Epithelial cell of prostate (primary cell): ENCODE results near the gene USP6.
"Not testable (repeated sequence)": the region's sequence is repeated elsewhere in the genome, so short reads cannot be mapped to it uniquely, and the experiment has no call there.

ENCODE experiments used
- DNase-seq: peaks from one replicate; pipeline ENCODE4 v3.0.0-alpha.2; 2011; ENCODE audit warnings: low read depth, low spot score
- H3K27ac ChIP-seq: fragments of 450-650 bp; 2 replicates; pipeline ENCODE4 v1.5.1; 2017; ENCODE audit warnings: mild to moderate bottlenecking

Gene USP6

GRCh38 chr17:5121186-5121841 lies 5.5 kb downstream of the USP6 start:
- DNase-seq: no peak
- no peak overlapping the region for H3K27ac ChIP-seq

- H3K27ac ChIP-seq, DNase-seq: not testable (repeated sequence)
These were observed 6.2 kb downstream of the USP6 start for GRCh38 chr17:5122056-5122455.

GRCh38 chr17:5122586-5123342 lies 6.9 kb downstream of the USP6 start:
- no peak overlapping the region for H3K27ac ChIP-seq
- DNase-seq: no peak

GRCh38 chr17:5123343-5124124 lies 7.7 kb downstream of the USP6 start:
- DNase-seq: no peak

GRCh38 chr17:5124125-5124760 lies 8.4 kb downstream of the USP6 start:
- not testable (repeated sequence) for DNase-seq

More at GRCh38 chr17:5123343-5124124, 7.7 kb downstream of the USP6 start:
- no peak overlapping the region for H3K27ac ChIP-seq

GRCh38 chr17:5124896-5125295 lies 9.1 kb downstream of the USP6 start:
- DNase-seq, H3K27ac ChIP-seq: not testable (repeated sequence)

More at GRCh38 chr17:5124125-5124760, 8.4 kb downstream of the USP6 start:
- not testable (repeated sequence) for H3K27ac ChIP-seq

- no peak for DNase-seq
- no peak overlapping the region for H3K27ac ChIP-seq
These were observed 11.1 kb downstream of the USP6 start for GRCh38 chr17:5126719-5127488.

GRCh38 chr17:5127910-5128309 lies 12.1 kb downstream of the USP6 start:
- H3K27ac ChIP-seq: no peak overlapping the region
- no peak for DNase-seq

- DNase-seq, H3K27ac ChIP-seq: not testable (repeated sequence)
These were observed 12.6 kb downstream of the USP6 start for GRCh38 chr17:5128387-5128786.

- no peak for DNase-seq
- H3K27ac ChIP-seq: no peak overlapping the region
These were observed 13.2 kb downstream of the USP6 start for GRCh38 chr17:5128905-5129535.

- DNase-seq, H3K27ac ChIP-seq: not testable (repeated sequence)
These were observed 13.9 kb downstream of the USP6 start for GRCh38 chr17:5129770-5130169.

- not testable (repeated sequence) for H3K27ac ChIP-seq, DNase-seq
These were observed 14.4 kb downstream of the USP6 start for GRCh38 chr17:5130261-5130660.

GRCh38 chr17:5130687-5131086 lies 14.9 kb downstream of the USP6 start:
- not testable (repeated sequence) for DNase-seq, H3K27ac ChIP-seq

- no peak overlapping the region for H3K27ac ChIP-seq
- DNase-seq: no peak
These were observed 15.4 kb downstream of the USP6 start for GRCh38 chr17:5131146-5131715.

GRCh38 chr17:5131799-5132502 lies 16.1 kb downstream of the USP6 start:
- H3K27ac ChIP-seq, DNase-seq: not testable (repeated sequence)

GRCh38 chr17:5132503-5133225 lies 16.8 kb downstream of the USP6 start:
- DNase-seq, H3K27ac ChIP-seq: not testable (repeated sequence)

- H3K27ac ChIP-seq: no peak overlapping the region
- no peak for DNase-seq
These were observed 17.5 kb downstream of the USP6 start for GRCh38 chr17:5133311-5133710.

GRCh38 chr17:5133961-5134360 lies 18.1 kb downstream of the USP6 start:
- H3K27ac ChIP-seq, DNase-seq: not testable (repeated sequence)
